NCI-H187 (cell line): ENCODE measurements around the gene POLE3.
"Not testable (repeated sequence)": the region's sequence is repeated elsewhere in the genome, so short reads cannot be mapped to it uniquely, and the experiment has no call there.

Source experiments
- DNase-seq, 2 experiments: peaks; one replicate each; lab custom pipeline; 2025; lab: John Stamatoyannopoulos, UW

Gene POLE3

GRCh38 chr9:113376634-113377567, 33.6 kb downstream of the POLE3 start, which contains the start of gene HDHD3:
Gene HDHD3 (minus strand): TSS chr9:113376986. CDS start chr9:113374354, 2,632 bp downstream.
- DNase-seq = peak; percentile 18 to 45

- DNase-seq = no peak
Observed at GRCh38 chr9:113375057-113376023, 35.1 kb downstream of the POLE3 start.

- DNase-seq = no peak
Observed at GRCh38 chr9:113373676-113374392, 36.6 kb downstream of the POLE3 start.

GRCh38 chr9:113373256-113373655, 37.2 kb downstream of the POLE3 start:
- no peak for DNase-seq

GRCh38 chr9:113372059-113372458, 38.4 kb downstream of the POLE3 start:
- no peak for DNase-seq

GRCh38 chr9:113370806-113371325, 39.6 kb downstream of the POLE3 start:
- DNase-seq = no peak

- DNase-seq = no peak
Observed at GRCh38 chr9:113369855-113370140, 40.7 kb downstream of the POLE3 start.

- DNase-seq = no peak
Observed at GRCh38 chr9:113368982-113369854, 41.3 kb downstream of the POLE3 start.

- no peak for DNase-seq
Observed at GRCh38 chr9:113368348-113368981, 42.0 kb downstream of the POLE3 start.

- DNase-seq = not testable (repeated sequence)
Observed at GRCh38 chr9:113365652-113366051, 44.8 kb downstream of the POLE3 start.

- no peak for DNase-seq
Observed at GRCh38 chr9:113364951-113365350, 45.5 kb downstream of the POLE3 start.

GRCh38 chr9:113363336-113363735, 47.1 kb downstream of the POLE3 start:
- no peak for DNase-seq

- no peak for DNase-seq
Observed at GRCh38 chr9:113361304-113362018, 49.0 kb downstream of the POLE3 start.

- DNase-seq = no peak
Observed at GRCh38 chr9:113360242-113360842, 50.1 kb downstream of the POLE3 start.

- DNase-seq = no peak
Observed at GRCh38 chr9:113359385-113359784, 51.1 kb downstream of the POLE3 start.
